K562 (cell line): ENCODE results near the gene PEX7. TPM values are rescaled to one million over a fixed set of nuclear protein-coding genes. Genes with fewer than 3 reads are reported as not detected.

Source experiments
- CUX1 ChIP-seq: fragments of 200-800 bp; sonication (Bioruptor generic); IDR thresholded peaks from 2 replicates; pipeline ENCODE4 v1.6.1; 2016; ENCODE audit warnings: missing genetic modification characterization, missing compliant biosample characterization
- DMBX1 ChIP-seq: fragments of 250-450 bp; sonication (Bioruptor Pico); IDR thresholded peaks from 2 replicates; pipeline ENCODE4 v1.8.0; 2022; ENCODE audit warnings: inconsistent platforms, mild to moderate bottlenecking, moderate library complexity, borderline replicate concordance
- ETV6 ChIP-seq, 3 experiments: fragments of 150-350 bp in 1 of 3; sonication (generic) in 1 of 3; formaldehyde crosslinking in 1 of 3; IDR thresholded peaks; 2 replicates each; pipeline versions ENCODE4 v1.6.1 to v1.8.0; 2014 to 2022; ENCODE audit warnings: borderline replicate concordance in 2 of 3, low read depth in 2 of 3, antibody characterized with exemption in 1 of 3, low read length in 1 of 3, mild to moderate bottlenecking in 1 of 3, missing genetic modification reagents in 1 of 3
- GMEB1 ChIP-seq: fragments of 250-450 bp; sonication (Bioruptor Pico); IDR thresholded peaks from 2 replicates; pipeline ENCODE4 v1.4.0; 2020; ENCODE audit warnings: mild to moderate bottlenecking
- KAT7 ChIP-seq: sonication (generic); formaldehyde crosslinking; IDR thresholded peaks from 2 replicates; pipeline ENCODE4 v1.8.0; 2022; ENCODE audit warnings: missing genetic modification reagents, mild to moderate bottlenecking, borderline replicate concordance
- KLF1 ChIP-seq: fragments of 450-650 bp; IDR thresholded peaks from 2 replicates; pipeline ENCODE4 v1.6.1; 2016; ENCODE audit warnings: missing genetic modification characterization, missing compliant biosample characterization
- RFX7 ChIP-seq: fragments of 250-450 bp; sonication (Bioruptor Pico); IDR thresholded peaks from 2 replicates; pipeline ENCODE4 v1.5.1; 2021; ENCODE audit warnings: mild to moderate bottlenecking
- ZNF583 ChIP-seq: fragments of 250-450 bp; sonication (Bioruptor Pico); IDR thresholded peaks from 2 replicates; pipeline ENCODE4 v1.4.0; 2020
- polyA plus RNA-seq, 8 experiments: library from polyadenylated mRNA; depleted of rRNA in 4 of 8; stranded (reverse) in 5 of 8; unstranded in 3 of 8; fragments of >200 nt; fragmentation: Nextera tagmentation in 2 of 8; fragmentation: Illumina TruSeq in 1 of 8; extraction: Ambion mirVana in 2 of 8; extraction: Trizol in 1 of 8; gene quantifications; 2 replicates each; pipeline versions ENCODE4 v1.2.1 to v1.2.3, GENCODE V29; 2011 to 2014; ENCODE audit warnings: inconsistent platforms in 1 of 8, missing spikeins in 1 of 8
- total RNA-seq, 7 experiments: library from RNA; depleted of rRNA in 6 of 7; stranded (reverse); fragments of >200 nt in 6 of 7; fragmentation: Illumina TruSeq in 2 of 7; extraction: Trizol in 2 of 7; gene quantifications; 2 replicates each; pipeline versions ENCODE4 v1.2.1 to v1.2.3, GENCODE V29; 2011 to 2021; ENCODE audit warnings: low replicate concordance in 1 of 7

The PEX7 gene
- total and polyA plus RNA-seq, 9 of the 15 experiments (the other 6 are each of a cell fraction or from before 2014, with no cell fraction given): 1.6 to 12.9 (median 9.1) TPM

- TF ChIP-seq KLF1: peak; percentile 80
- no peak for TF ChIP-seq RFX7 (CRISPR knock-in tag)
- TF ChIP-seq ZNF583 (CRISPR knock-in tag): no peak
- TF ChIP-seq KAT7: peak; percentile 5; the same call in 1 of the 2 replicates
- TF ChIP-seq DMBX1: peak; percentile 5; the same call in 1 of the 2 replicates
- no peak for TF ChIP-seq CUX1 (CRISPR knock-in tag)
- TF ChIP-seq ETV6 (IDR thresholded peaks at IDR 0.05; ENCODE audit: borderline replicate concordance in 1 of 2, low read depth in 2 of 2, low read length in 1 of 2): 0 out of 4 replicates have a peak, but pooled peaks of 1 of the 2 experiments have one; percentile 16
- no peak for TF ChIP-seq ETV6 (CRISPR knock-in tag; IDR thresholded peaks at IDR 0.05; ENCODE audit: borderline replicate concordance)
- peak; percentile 82 for TF ChIP-seq GMEB1 (CRISPR knock-in tag)
These were observed 29.8 kb upstream of the PEX7 start, which contains the start of gene MAP3K5 (continued) for GRCh38 chr6:136792410-136793262.
